Calu3 (cell line): Measurements from ENCODE around the gene PPM1H. TPM values are rescaled to one million over a fixed set of nuclear protein-coding genes. Genes with fewer than 3 reads are reported as not detected.

Experiments used
- BruUV-seq: library from RNA; stranded (reverse); fragments of 400-500 nt; replicated peaks from 2 replicates; lab custom pipeline; 2021; lab: Mats Ljungman, UMichigan
- CTCF ChIA-PET: fragments of 300-600 bp; sonication (Branson Sonifier 250); formaldehyde crosslinking; loops from one replicate; lab custom pipeline; 2022; ENCODE audit warnings: antibody characterized with exemption; lab: Charles Lee
- DNase-seq: peaks from one replicate; pipeline ENCODE4 v3.0.0; 2022
- H3K27ac Mint-ChIP-seq: one replicate; pipeline ENCODE4 v1.8.0; 2022; ENCODE audit warnings: mixed read lengths; ENCODE audit not compliant: unreplicated experiment
- H3K27me3 Mint-ChIP-seq: one replicate; pipeline ENCODE4 v1.8.0; 2022; ENCODE audit warnings: mixed read lengths; ENCODE audit not compliant: unreplicated experiment
- H3K36me3 Mint-ChIP-seq: one replicate; pipeline ENCODE4 v1.8.0; 2022; ENCODE audit warnings: mild to moderate bottlenecking, moderate library complexity, mixed read lengths; ENCODE audit not compliant: insufficient read depth, unreplicated experiment
- H3K4me1 Mint-ChIP-seq: one replicate; pipeline ENCODE4 v1.8.0; 2022; ENCODE audit warnings: mild to moderate bottlenecking, low read depth, mixed read lengths; ENCODE audit not compliant: unreplicated experiment
- H3K4me3 Mint-ChIP-seq: one replicate; pipeline ENCODE4 v1.8.0; 2022; ENCODE audit warnings: mild to moderate bottlenecking, low read depth, moderate library complexity, mixed read lengths; ENCODE audit not compliant: unreplicated experiment
- H3K9me3 Mint-ChIP-seq: one replicate; pipeline ENCODE4 v1.8.0; 2022; ENCODE audit warnings: low read depth, mixed read lengths; ENCODE audit not compliant: unreplicated experiment
- CTCF ChIP-seq: fragments of 200-600 bp; IDR thresholded peaks from one replicate; pipeline ENCODE4 v1.8.0; 2022; ENCODE audit warnings: antibody characterized with exemption; ENCODE audit not compliant: unreplicated experiment
- intact Hi-C: fragments of 100-400 bp; cut with micrococcal nuclease; formaldehyde crosslinking; loops from one replicate; pipeline ENCODE4 v1.10.0; 2022; ENCODE audit not compliant: unreplicated experiment
- total RNA-seq: library from RNA; stranded (reverse); gene quantifications from 2 replicates; pipeline ENCODE4 v1.2.3, GENCODE V29; 2022

Gene PPM1H
- total RNA-seq, 1 experiment from 2014 or later = 36.7 TPM

GRCh38 chr12:62770381-62770780, 164.6 kb downstream of the PPM1H start:
- Mint-ChIP-seq H3K36me3 (peaks cover 6% of the 10 kb centered on the region), H3K4me1 (peaks cover 33% of the 10 kb centered on the region)

GRCh38 chr12:62769076-62769619, 165.8 kb downstream of the PPM1H start:
- Mint-ChIP-seq H3K4me1 (peaks cover 35% of the 10 kb centered on the region), H3K4me3 (no peak overlapping the region), H3K27ac (no peak overlapping the region), H3K9me3 (no peaks in the 10 kb centered on the region), H3K36me3 (peaks cover 6% of the 10 kb centered on the region), H3K27me3 (no peaks in the 10 kb centered on the region)
- no peak for TF ChIP-seq CTCF
- intact Hi-C loops = no loop called here
- no TSS peak for BruUV-seq
- CTCF ChIA-PET = interaction anchor here (0.5 to 1.7 kb wide), 2 partner anchors 11 to 81 kb away, joined by 3 read pairs; no protein-coding TSS in a partner anchor
- no peak for DNase-seq

More at GRCh38 chr12:62770381-62770780, 164.6 kb downstream of the PPM1H start:
- CTCF ChIA-PET = interaction anchor here (0.6 to 1.7 kb wide), 3 partner anchors 9 to 34 kb away, joined by 3 to 6 read pairs (median 3); no protein-coding TSS in a partner anchor
- TF ChIP-seq CTCF = no peak
- H3K27ac Mint-ChIP-seq = no peak overlapping the region
- no TSS peak for BruUV-seq
- no peak for DNase-seq
- no peaks in the 10 kb centered on the region for H3K27me3 Mint-ChIP-seq
- no peaks in the 10 kb centered on the region for H3K9me3 Mint-ChIP-seq
- H3K4me3 Mint-ChIP-seq = no peak overlapping the region
- intact Hi-C loops = no loop called here

- TF ChIP-seq CTCF = no peak
- Mint-ChIP-seq H3K9me3 (no peaks in the 10 kb centered on the region), H3K27me3 (no peaks in the 10 kb centered on the region), H3K27ac (no peak overlapping the region), H3K4me1 (peaks cover 47% of the 10 kb centered on the region), H3K4me3 (no peak overlapping the region), H3K36me3 (peaks cover 11% of the 10 kb centered on the region)
- intact Hi-C loops = no loop called here
- no TSS peak for BruUV-seq
- CTCF ChIA-PET = no interaction called here
- DNase-seq = no peak
Measured at GRCh38 chr12:62767946-62768345, 167.0 kb downstream of the PPM1H start.

GRCh38 chr12:62767496-62767895, 167.5 kb downstream of the PPM1H start:
- CTCF ChIA-PET = no interaction called here
- no peak for DNase-seq
- no peak overlapping the region for H3K27ac Mint-ChIP-seq
- peaks cover 42% of the 10 kb centered on the region for H3K4me1 Mint-ChIP-seq
- TF ChIP-seq CTCF = no peak
- H3K36me3 Mint-ChIP-seq = peaks cover 7% of the 10 kb centered on the region
- H3K9me3 Mint-ChIP-seq = no peaks in the 10 kb centered on the region
- no TSS peak for BruUV-seq
- intact Hi-C loops = no loop called here
- H3K27me3 Mint-ChIP-seq = no peaks in the 10 kb centered on the region
- no peak overlapping the region for H3K4me3 Mint-ChIP-seq
